ENCODE measurements around the gene NELFB.

NELFB gene

GRCh38 chr9:137317021-137317717, 62.0 kb downstream of the NELFB start:
- no peak for DNase-seq

DNA sequence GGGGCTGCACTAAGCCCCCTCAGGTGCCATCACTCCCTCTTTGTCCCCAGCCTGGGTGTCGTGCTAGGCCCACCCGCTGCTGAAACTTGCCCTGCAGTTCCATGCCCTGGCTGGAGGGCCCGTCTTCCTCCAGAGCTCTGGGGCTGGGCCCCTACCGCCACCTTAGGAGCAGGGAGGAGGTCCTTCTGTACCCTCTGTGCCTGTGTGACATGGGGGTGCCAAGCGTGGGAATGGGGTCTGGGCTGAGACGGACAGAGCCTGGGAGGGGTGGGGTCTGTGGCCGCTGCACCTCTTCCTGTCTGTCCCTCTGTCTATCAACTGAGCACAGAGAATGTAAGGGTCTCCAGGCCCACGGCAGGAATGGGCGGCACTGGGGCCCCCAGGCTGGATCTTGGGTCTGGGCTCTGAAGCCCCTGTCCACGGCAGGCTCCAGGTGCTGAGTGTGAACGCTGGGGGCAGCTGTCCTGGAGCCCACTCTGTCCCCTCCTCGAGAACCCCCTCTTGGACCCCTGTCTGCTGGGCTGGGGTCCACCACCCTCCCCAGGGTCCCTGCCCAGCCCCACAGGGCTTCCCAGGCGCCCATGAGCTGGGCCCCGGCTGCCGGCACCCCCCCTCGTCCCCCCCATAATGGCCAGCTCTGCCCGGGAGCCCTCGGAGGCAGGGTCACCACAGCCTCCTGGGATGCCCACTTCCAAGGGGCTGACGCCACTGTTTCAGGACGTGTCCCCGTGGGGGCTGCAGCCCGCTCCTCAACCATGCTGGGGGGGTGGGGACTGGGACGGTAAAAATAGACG, 62.8 kb downstream of the NELFB start:
- no peak for DNase-seq

DNA sequence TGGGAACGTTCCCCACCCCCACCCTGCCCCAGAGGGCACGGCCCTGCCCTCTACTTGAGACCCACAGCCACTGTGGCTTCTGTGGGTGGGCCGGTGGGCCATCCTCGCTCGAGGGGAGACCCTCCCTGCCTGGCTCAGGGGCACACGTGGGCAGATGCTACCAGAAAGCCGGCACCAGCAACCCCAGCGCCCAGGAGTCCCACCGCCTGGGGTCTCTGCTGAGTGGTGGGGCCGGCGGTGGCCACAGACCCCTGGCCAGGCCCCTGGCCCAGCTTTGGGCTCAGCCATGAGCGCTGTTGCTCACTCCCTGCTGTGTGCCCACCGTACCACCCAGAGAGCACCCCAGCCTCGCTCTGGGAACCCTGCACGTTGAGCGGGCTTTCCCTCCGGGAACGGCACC, 63.5 kb downstream of the NELFB start:
- no peak for DNase-seq

- no peak for DNase-seq
These were observed 64.0 kb downstream of the NELFB start for GRCh38 chr9:137319011-137319738.

DNA sequence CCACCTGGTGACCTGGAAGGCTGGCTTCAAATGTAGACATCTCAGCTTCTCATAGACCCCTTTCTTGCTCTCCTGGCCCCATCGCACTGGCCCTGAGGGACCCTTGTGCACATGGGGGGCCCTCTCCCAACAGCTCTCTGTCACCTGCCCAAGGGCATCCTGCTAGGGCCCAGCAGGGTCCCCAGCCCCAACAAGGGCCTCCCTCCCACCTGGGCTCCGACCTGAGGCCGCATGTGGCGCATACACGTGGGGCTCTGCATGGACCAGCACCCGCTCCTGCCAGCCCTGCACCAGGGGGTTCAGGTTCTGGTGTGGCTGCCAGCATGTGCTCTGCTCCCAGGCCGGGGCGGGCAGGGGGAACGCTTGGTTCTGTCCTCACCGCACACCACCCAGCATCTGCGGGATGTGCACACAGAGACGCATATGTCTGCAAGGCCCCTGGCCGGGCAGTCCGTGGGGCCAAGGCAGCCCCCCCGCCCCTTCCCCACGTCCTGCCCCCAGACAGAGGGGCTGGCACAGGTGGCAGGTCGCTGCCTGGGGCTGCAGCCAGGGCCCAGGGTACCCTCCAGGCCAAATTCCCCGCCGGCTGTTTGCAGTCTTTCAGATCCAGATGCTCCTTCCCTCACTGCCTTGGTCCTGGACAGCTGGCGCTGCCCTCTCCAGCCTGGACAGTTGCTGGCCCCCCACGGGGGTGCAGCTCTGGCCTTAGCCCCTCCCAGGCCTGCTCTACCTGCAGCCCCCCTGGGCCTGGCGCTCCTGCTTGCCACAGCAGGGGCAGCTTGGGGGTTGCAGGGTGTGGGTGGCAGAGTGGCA, 64.8 kb downstream of the NELFB start:
- DNase-seq: no peak

- DNase-seq: no peak
These were observed 65.6 kb downstream of the NELFB start for GRCh38 chr9:137320555-137321384.

DNA sequence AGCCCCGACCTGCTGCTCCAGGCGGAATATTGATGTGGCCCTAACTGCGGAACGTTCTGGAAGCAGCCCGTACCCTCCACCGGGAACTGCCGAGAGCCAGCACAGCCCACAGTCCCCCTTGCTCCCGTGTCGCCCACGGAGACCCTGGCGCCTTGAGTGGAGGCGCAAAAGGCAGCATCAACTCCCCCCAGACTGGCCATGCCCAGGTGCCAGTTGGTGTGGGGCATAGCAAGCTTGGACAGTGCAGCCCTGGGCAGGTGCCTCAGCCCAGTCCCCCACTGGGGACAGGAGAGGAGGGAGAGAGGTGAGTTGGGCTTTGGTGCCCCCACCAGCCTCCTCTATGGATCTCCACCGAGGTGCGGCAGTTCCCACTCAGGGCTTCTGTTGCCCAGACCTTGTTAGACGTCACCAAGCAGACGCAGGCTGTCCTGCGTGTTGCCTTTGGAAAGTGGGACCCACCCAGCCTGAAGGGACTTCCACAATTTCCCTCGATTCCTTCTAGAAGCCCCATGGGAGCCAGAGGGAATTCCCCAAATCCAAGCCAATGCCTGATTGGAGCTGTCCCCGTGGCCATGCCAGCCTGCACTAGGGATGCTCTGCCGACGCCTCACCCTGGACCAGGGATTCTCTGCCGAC, 66.7 kb downstream of the NELFB start:
- DNase-seq: no peak
